Jurkat, Clone E6-1 (cell line): ENCODE measurements around the gene SLC16A2.
"Not testable (repeated sequence)": the region's sequence is repeated elsewhere in the genome, so short reads cannot be mapped to it uniquely, and the experiment has no call there.

Experiments
- DNase-seq: peaks from one replicate; pipeline ENCODE4 v3.0.0-alpha.2; 2011; ENCODE audit warnings: low read depth, low spot score
- H3K4me3 ChIP-seq: 2 replicates; pipeline ENCODE4 v1.5.1; 2011; ENCODE audit warnings: mild to moderate bottlenecking, low read length, control low read depth, moderate library complexity

The SLC16A2 gene

GRCh38 chrX:74498924-74499323, 77.6 kb downstream of the SLC16A2 start:
- DNase-seq, result no peak
- H3K4me3 ChIP-seq, result no peak overlapping the region

DNA sequence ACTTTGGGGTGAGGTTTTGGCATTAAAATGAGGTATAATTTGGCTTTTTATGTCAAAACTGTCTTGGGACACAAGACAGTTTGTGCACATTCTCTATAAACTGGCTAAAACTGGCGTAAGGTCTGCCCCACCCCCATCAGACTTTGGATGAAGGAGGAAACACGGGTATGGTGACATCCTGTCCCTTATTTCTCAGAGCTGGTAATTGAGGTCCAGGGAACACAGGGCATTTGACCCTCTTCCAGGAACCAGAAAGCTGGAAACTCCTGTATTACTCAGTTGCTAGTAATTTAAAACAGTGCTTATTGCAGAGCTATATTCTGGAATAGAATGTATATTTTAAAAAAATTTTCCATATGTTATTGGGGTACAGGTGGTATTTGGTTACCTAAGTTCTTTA, 78.8 kb downstream of the SLC16A2 start:
- DNase-seq, result no peak
- no peak overlapping the region for H3K4me3 ChIP-seq

- no peak for DNase-seq
- H3K4me3 ChIP-seq, result no peak overlapping the region
Observed at GRCh38 chrX:74500555-74500954, 79.3 kb downstream of the SLC16A2 start.

- H3K4me3 ChIP-seq, result no peak overlapping the region
- no peak for DNase-seq
Observed at GRCh38 chrX:74505437-74505836, 84.1 kb downstream of the SLC16A2 start.

DNA sequence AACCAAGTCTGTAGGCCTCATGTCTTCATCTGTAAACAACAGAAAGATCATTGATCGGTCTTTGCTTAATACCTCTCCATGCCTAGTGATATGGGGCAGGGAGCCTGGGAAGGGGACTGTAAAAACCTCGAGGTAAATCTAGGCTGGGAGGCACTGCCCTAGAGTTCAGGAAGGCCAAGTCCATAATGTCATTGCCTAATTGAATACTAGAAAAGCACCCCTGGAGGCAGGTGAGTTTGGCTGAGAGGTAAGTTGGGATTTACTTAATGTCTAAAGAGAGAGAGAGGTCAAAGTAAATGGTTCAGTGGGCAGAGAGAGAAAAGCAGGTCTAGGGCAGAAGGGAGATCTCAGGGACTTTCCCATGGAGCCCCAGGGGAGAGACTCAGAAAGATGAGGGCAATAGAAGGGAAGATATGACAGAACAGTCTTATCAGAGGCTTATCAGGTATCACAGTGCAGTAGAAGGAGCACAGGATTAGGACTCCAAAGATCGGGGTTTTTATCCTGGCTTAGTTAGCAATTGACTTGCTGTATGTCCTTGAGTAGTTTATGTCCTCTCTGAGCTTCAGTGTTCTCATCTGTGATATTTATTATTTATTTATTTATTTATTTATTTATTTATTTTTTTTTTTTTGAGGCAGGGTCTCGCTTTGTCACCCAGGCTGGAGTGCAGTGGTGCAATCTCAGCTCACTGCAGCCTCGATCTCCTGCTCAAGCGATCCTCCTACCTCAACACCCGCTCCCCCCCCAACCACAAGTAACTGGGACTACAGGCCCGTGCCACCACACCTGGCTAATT, 85.2 kb downstream of the SLC16A2 start:
- DNase-seq, result no peak
- no peak overlapping the region for H3K4me3 ChIP-seq

GRCh38 chrX:74507191-74507590, 85.9 kb downstream of the SLC16A2 start:
- DNase-seq, result no peak
- no peak overlapping the region for H3K4me3 ChIP-seq

GRCh38 chrX:74509989-74510388, 88.7 kb downstream of the SLC16A2 start:
- DNase-seq, result no peak
- H3K4me3 ChIP-seq, result no peak overlapping the region

DNA sequence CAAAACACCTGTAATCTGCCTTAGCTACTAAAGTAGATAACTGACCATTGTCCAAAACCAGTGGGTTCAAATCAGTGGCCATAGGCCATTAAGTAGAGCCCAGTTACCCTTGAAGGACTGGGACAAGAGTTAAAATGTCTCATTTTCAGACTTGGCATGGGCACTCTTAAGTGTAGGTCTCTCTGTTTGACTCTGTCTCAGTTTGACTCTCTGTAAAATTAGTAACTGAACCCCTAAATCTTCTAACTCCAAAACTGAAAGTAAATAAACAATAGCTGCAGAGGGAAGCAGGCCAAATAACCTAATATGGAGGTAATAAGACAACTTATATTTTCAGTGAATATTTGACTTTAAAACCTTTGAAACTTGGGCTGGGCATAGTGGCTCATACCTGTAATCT, 89.1 kb downstream of the SLC16A2 start:
- no peak overlapping the region for H3K4me3 ChIP-seq
- no peak for DNase-seq

DNA sequence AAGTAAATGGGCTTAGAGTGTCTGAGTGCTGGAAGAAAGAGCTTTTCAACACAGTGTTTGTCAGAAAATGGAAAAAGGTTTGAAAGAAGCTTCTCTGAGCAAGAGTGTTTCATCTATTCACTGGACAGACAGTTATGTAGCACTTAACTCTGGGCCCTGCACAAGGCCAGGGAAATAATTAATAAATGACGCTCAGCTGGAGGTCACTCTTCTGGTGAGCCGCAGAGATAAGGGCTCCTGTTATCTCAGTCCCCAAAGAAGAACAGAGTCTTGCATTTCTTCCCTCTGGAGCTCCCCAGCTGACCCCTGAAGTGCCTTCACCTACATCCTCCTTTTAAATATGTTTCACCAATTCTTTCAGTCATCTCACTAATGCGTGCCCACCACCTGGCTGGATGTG, 90.4 kb downstream of the SLC16A2 start:
- DNase-seq, result no peak

DNA sequence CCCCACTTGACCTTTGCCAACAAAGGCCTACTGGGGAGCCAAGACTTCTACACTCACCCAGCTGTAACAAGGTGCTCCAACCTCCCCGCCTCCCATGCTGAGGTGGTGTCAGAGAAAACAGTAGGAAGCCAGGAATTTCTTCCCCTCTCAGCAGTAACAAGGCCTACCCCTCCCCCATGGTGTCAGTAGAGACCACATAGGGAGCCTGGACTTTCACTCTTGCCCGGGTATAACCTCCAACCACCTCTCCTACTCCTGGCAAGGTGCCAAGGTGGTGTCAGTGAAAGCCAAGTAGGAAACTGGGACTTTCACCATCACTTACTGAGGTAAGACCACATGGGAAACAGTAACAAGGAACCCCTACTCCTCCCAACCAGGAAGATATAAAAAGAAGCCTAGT, 93.1 kb downstream of the SLC16A2 start:
- DNase-seq, result no peak
- no peak overlapping the region for H3K4me3 ChIP-seq

More for the DNA sequence above, 90.4 kb downstream of the SLC16A2 start:
- no peak overlapping the region for H3K4me3 ChIP-seq

DNA sequence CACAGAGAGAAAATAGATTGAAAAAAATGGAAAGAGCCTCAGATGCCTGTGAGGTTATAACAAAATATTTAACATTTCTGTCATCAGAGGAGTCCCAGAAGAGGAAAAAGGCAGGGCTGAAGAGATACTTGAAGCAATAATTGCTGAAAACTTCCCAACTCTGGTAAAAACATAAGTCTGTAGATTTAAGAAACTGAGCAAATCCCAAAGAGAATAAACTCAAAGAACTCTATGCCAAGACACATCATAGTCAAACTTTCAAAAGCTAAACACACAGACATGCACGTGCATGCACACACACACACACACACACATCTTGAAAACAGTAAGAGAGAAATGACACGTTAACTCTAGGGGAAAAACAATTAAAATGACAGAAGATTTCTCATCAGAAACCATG, 94.1 kb downstream of the SLC16A2 start:
- no peak for DNase-seq
- no peak overlapping the region for H3K4me3 ChIP-seq

GRCh38 chrX:74516013-74516412, 94.7 kb downstream of the SLC16A2 start:
- H3K4me3 ChIP-seq, DNase-seq: not testable (repeated sequence)

DNA sequence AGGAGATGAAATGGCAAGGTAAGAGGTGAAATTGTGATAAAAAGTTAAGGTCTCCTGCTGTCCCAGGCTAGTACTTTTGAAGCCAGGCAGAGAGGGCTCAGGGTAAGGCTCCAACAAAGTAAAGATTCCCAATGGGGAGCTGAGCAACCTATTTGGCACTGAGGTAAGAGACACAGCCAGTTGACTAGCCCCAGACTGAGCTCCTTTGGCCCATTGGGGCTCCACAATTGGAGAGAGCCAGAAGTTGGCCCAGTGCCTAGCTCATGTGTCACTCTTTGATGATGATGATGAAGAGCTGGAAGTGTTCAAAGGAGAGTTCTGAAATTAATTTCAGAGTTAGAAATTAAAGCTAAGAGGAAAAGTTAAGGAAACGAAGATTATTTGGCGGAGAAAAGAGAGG, 98.6 kb downstream of the SLC16A2 start:
- DNase-seq, result no peak
- H3K4me3 ChIP-seq, result no peak overlapping the region

GRCh38 chrX:74520291-74520690, 99.0 kb downstream of the SLC16A2 start:
- DNase-seq, result no peak

GRCh38 chrX:74520896-74521295, 99.6 kb downstream of the SLC16A2 start:
- H3K4me3 ChIP-seq, result no peak overlapping the region
- no peak for DNase-seq

More at GRCh38 chrX:74520291-74520690, 99.0 kb downstream of the SLC16A2 start:
- H3K4me3 ChIP-seq, result no peak overlapping the region

GRCh38 chrX:74521961-74522751, 100.9 kb downstream of the SLC16A2 start:
- no peak overlapping the region for H3K4me3 ChIP-seq
- DNase-seq, result no peak

DNA sequence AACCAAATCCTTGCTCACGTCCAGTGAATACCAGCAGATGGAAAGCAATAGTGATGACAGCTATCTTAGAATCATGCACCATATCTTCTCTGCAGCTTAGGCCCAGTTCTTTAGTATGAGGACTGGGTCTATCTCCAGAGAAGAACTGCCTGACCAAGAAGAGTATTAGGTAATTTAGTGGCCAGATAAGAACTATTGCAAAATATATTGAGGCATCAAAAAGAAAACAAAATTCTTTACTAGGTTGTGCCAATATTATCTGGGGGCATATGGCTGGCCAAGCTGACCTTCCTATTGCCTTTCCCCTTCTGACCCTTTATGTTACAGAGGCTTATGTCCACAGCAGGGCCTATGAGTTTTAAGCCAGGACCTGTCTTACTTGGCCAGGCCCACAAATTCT, 101.9 kb downstream of the SLC16A2 start:
- no peak overlapping the region for H3K4me3 ChIP-seq
- DNase-seq, result no peak

- no peak for DNase-seq
- no peak overlapping the region for H3K4me3 ChIP-seq
Observed at GRCh38 chrX:74523870-74524735, 102.8 kb downstream of the SLC16A2 start.

DNA sequence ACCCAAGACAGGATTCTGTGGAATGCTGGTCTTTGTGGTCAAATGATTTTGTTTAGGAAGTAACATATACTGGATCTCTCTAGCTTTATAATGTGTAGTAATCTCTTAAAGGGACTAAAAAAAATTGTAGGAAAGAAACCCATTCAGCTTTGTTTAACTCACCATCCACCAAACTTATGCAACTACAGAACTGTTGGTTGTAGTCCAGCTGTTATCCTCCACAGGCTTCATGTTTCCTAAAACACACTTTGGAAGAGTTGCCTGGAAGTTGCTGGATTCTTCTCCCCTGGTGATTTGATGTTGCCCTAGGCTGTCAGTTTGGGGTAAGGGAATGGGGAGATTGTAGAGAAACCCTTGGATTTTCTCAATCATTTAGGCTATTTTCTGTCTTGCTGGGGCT, 103.8 kb downstream of the SLC16A2 start:
- no peak overlapping the region for H3K4me3 ChIP-seq
- DNase-seq, result no peak

- H3K4me3 ChIP-seq, result no peak overlapping the region
- DNase-seq, result no peak
Observed at GRCh38 chrX:74526764-74527163, 105.5 kb downstream of the SLC16A2 start.
